ENCODE data around the gene TET1. TPM values are rescaled to one million over a fixed set of nuclear protein-coding genes. Genes with fewer than 3 reads are reported as not detected.
A peak's percentile ranks its signal among the peaks of the same experiment; 100 is the strongest.

Gene TET1
- total and polyA plus RNA-seq, 2 of the 13 experiments (the other 11 are each of a cell fraction or from before 2014, with no cell fraction given) = 6.9 to 7.3 TPM

DNA sequence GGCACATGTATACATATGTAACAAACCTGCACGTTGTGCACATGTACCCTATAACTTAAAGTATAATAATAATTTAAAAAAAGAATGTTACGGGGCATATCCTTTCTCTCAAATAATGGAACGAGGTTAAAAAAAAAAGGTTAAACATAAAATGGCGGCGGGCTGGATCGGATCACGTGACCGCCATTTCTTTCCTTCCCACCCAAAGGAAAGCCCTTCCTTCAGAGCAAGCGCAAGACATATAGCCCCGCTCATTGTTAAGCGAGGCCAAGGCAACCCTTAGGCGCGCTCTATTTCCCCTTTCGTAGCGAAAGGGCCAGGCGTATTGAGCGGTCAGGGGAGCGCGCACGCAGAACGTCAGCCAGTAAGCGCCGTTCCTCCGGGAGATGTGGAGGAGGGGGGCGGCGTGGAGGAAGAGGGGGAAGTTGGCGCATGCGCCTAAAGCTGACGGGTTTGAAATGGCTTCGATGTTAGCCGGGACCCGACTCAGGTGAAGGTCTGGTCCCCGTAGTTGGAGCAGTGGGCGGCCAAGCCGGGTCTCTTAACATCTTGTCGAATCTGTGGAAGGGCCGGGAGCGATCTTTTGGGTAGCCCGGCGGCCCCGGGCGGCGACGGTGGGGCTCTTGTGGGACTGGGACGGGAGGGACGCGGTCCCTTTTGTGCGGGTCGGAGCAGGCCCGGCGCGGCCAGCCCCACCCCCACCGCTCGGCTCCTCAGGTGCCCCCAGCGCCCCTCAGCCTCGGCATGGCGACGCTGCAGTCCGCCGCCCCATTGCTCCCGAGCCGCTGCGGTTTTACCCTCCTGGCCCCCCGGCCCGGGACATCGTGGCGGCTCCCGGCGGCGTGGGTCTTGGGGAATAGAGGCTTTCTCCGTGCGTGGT is 160.9 kb downstream of the TET1 start, which contains the start of gene CCAR1 (continued):
- TF ChIP-seq, protein P1, sequence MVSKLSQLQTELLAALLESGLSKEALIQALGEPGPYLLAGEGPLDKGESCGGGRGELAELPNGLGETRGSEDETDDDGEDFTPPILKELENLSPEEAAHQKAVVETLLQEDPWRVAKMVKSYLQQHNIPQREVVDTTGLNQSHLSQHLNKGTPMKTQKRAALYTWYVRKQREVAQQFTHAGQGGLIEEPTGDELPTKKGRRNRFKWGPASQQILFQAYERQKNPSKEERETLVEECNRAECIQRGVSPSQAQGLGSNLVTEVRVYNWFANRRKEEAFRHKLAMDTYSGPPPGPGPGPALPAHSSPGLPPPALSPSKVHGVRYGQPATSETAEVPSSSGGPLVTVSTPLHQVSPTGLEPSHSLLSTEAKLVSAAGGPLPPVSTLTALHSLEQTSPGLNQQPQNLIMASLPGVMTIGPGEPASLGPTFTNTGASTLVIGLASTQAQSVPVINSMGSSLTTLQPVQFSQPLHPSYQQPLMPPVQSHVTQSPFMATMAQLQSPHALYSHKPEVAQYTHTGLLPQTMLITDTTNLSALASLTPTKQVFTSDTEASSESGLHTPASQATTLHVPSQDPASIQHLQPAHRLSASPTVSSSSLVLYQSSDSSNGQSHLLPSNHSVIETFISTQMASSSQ (IDR thresholded peaks at IDR 0.05; ENCODE audit: low read depth) = no peak
- TF ChIP-seq, protein P1 (CRISPR knock-in tag; IDR thresholded peaks at IDR 0.05; ENCODE audit: borderline replicate concordance) = no peak
- 0 out of 2 replicates have a peak, but pooled peaks have one; percentile 65 for TF ChIP-seq ZSCAN29 (CRISPR knock-in tag; conservative IDR thresholded peaks at IDR 0.05)
- TF ChIP-seq, protein P2, sequence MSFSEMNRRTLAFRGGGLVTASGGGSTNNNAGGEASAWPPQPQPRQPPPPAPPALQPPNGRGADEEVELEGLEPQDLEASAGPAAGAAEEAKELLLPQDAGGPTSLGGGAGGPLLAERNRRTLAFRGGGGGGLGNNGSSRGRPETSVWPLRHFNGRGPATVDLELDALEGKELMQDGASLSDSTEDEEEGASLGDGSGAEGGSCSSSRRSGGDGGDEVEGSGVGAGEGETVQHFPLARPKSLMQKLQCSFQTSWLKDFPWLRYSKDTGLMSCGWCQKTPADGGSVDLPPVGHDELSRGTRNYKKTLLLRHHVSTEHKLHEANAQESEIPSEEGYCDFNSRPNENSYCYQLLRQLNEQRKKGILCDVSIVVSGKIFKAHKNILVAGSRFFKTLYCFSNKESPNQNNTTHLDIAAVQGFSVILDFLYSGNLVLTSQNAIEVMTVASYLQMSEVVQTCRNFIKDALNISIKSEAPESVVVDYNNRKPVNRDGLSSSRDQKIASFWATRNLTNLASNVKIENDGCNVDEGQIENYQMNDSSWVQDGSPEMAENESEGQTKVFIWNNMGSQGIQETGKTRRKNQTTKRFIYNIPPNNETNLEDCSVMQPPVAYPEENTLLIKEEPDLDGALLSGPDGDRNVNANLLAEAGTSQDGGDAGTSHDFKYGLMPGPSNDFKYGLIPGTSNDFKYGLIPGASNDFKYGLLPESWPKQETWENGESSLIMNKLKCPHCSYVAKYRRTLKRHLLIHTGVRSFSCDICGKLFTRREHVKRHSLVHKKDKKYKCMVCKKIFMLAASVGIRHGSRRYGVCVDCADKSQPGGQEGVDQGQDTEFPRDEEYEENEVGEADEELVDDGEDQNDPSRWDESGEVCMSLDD (CRISPR knock-in tag; IDR thresholded peaks at IDR 0.05; ENCODE audit: borderline replicate concordance) = no peak
- TF ChIP-seq, protein P3, sequence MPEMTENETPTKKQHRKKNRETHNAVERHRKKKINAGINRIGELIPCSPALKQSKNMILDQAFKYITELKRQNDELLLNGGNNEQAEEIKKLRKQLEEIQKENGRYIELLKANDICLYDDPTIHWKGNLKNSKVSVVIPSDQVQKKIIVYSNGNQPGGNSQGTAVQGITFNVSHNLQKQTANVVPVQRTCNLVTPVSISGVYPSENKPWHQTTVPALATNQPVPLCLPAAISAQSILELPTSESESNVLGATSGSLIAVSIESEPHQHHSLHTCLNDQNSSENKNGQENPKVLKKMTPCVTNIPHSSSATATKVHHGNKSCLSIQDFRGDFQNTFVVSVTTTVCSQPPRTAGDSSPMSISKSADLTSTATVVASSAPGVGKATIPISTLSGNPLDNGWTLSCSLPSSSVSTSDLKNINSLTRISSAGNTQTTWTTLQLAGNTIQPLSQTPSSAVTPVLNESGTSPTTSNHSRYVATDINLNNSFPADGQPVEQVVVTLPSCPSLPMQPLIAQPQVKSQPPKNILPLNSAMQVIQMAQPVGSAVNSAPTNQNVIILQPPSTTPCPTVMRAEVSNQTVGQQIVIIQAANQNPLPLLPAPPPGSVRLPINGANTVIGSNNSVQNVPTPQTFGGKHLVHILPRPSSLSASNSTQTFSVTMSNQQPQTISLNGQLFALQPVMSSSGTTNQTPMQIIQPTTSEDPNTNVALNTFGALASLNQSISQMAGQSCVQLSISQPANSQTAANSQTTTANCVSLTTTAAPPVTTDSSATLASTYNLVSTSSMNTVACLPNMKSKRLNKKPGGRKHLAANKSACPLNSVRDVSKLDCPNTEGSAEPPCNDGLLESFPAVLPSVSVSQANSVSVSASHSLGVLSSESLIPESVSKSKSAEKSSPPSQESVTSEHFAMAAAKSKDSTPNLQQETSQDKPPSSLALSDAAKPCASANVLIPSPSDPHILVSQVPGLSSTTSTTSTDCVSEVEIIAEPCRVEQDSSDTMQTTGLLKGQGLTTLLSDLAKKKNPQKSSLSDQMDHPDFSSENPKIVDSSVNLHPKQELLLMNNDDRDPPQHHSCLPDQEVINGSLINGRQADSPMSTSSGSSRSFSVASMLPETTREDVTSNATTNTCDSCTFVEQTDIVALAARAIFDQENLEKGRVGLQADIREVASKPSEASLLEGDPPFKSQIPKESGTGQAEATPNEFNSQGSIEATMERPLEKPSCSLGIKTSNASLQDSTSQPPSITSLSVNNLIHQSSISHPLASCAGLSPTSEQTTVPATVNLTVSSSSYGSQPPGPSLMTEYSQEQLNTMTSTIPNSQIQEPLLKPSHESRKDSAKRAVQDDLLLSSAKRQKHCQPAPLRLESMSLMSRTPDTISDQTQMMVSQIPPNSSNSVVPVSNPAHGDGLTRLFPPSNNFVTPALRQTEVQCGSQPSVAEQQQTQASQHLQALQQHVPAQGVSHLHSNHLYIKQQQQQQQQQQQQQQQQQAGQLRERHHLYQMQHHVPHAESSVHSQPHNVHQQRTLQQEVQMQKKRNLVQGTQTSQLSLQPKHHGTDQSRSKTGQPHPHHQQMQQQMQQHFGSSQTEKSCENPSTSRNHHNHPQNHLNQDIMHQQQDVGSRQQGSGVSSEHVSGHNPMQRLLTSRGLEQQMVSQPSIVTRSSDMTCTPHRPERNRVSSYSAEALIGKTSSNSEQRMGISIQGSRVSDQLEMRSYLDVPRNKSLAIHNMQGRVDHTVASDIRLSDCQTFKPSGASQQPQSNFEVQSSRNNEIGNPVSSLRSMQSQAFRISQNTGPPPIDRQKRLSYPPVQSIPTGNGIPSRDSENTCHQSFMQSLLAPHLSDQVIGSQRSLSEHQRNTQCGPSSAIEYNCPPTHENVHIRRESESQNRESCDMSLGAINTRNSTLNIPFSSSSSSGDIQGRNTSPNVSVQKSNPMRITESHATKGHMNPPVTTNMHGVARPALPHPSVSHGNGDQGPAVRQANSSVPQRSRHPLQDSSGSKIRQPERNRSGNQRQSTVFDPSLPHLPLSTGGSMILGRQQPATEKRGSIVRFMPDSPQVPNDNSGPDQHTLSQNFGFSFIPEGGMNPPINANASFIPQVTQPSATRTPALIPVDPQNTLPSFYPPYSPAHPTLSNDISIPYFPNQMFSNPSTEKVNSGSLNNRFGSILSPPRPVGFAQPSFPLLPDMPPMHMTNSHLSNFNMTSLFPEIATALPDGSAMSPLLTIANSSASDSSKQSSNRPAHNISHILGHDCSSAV (CRISPR knock-in tag; IDR thresholded peaks at IDR 0.05; ENCODE audit: borderline replicate concordance) = no peak
- TF ChIP-seq FOXM1 (CRISPR knock-in tag; IDR thresholded peaks at IDR 0.05) = no peak
- no peak for TF ChIP-seq SMARCC2 (IDR thresholded peaks at IDR 0.05)
- peak; percentile 39; the same call in 1 of the 2 replicates for TF ChIP-seq ZBTB7B (CRISPR knock-in tag; IDR thresholded peaks at IDR 0.05)
- TF ChIP-seq NR2F1 (CRISPR knock-in tag; IDR thresholded peaks at IDR 0.05) = no peak
- TF ChIP-seq, protein P4, sequence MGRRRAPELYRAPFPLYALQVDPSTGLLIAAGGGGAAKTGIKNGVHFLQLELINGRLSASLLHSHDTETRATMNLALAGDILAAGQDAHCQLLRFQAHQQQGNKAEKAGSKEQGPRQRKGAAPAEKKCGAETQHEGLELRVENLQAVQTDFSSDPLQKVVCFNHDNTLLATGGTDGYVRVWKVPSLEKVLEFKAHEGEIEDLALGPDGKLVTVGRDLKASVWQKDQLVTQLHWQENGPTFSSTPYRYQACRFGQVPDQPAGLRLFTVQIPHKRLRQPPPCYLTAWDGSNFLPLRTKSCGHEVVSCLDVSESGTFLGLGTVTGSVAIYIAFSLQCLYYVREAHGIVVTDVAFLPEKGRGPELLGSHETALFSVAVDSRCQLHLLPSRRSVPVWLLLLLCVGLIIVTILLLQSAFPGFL (CRISPR knock-in tag; IDR thresholded peaks at IDR 0.05) = no peak
- no peak for TF ChIP-seq ZNF672 (CRISPR knock-in tag; IDR thresholded peaks at IDR 0.05)

Measured in HepG2 (cell line).